Erythroblast (primary cell): ENCODE data around the gene PUDP.

Source experiments
- GATA1 ChIP-seq: IDR thresholded peaks from 2 replicates; pipeline ENCODE4 v1.6.1; 2011; ENCODE audit warnings: low read depth, mild to moderate bottlenecking, control low read depth, low read length, moderate library complexity
- POLR2A ChIP-seq: IDR thresholded peaks from 2 replicates; pipeline ENCODE4 v1.6.1; 2011; ENCODE audit warnings: mild to moderate bottlenecking, low read length

- TF ChIP-seq POLR2A (no peak), GATA1 (no peak)
These were observed 54.6 kb downstream of the PUDP start for GRCh38 chrX:7093305-7093704.
